Measurements from ENCODE around the gene CDH11.

The CDH11 gene

DNA sequence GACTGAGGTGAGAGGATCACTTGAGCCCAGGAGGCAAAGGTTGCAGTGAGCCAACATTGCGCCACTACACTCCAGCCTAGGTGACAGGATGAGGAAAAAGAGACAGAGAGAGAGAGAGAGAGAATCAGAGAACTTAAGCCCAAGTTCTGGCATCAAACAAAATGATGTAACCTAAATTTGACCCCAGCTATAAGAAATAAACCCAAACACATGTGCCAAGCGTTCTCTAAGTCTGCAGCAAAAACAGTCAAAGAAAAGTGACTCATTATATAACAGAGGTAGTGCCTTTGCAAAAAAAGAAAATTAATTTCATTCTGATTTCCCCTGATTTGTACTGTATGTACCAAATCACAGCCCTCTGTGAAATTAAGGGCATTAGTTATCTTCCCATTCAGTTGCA lies 89.5 kb downstream of the CDH11 start:
- Histone ChIP-seq H3K9me3 (ENCODE audit: control insufficient read depth, insufficient read depth, low read length) (no peaks in the 10 kb centered on the region), H3K4me1 (ENCODE audit: control insufficient read depth, low read length) (no peaks in the 10 kb centered on the region), H3F3A (ENCODE audit: control insufficient read depth, insufficient read depth) (no peaks in the 10 kb centered on the region), H4K20me1 (ENCODE audit: control insufficient read depth, insufficient read depth, low read depth, low read length) (no peaks in the 10 kb centered on the region), H3K27ac (ENCODE audit: low read depth, low read length) (no peak overlapping the region), H3K4me2 (ENCODE audit: low read length) (no peak overlapping the region), H3K27me3 (ENCODE audit: control insufficient read depth, low read length) (no peaks in the 10 kb centered on the region), H3K79me2 (ENCODE audit: control insufficient read depth, low read length) (no peaks in the 10 kb centered on the region), H3K9me2 (replicated peaks; ENCODE audit: control insufficient read depth, low read length) (no peaks in the 10 kb centered on the region), H3K4me3 (ENCODE audit: low read length) (no peak overlapping the region), H3K36me3 (ENCODE audit: control insufficient read depth, low read length) (no peaks in the 10 kb centered on the region)
- TF ChIP-seq EZH2phosphoT487 (IDR thresholded peaks at IDR 0.05; ENCODE audit: borderline replicate concordance, low read length) = no peak
- TF ChIP-seq, protein P1, sequence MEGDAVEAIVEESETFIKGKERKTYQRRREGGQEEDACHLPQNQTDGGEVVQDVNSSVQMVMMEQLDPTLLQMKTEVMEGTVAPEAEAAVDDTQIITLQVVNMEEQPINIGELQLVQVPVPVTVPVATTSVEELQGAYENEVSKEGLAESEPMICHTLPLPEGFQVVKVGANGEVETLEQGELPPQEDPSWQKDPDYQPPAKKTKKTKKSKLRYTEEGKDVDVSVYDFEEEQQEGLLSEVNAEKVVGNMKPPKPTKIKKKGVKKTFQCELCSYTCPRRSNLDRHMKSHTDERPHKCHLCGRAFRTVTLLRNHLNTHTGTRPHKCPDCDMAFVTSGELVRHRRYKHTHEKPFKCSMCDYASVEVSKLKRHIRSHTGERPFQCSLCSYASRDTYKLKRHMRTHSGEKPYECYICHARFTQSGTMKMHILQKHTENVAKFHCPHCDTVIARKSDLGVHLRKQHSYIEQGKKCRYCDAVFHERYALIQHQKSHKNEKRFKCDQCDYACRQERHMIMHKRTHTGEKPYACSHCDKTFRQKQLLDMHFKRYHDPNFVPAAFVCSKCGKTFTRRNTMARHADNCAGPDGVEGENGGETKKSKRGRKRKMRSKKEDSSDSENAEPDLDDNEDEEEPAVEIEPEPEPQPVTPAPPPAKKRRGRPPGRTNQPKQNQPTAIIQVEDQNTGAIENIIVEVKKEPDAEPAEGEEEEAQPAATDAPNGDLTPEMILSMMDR (IDR thresholded peaks at IDR 0.05; ENCODE audit: low read depth, low read length, poor library complexity, severe bottlenecking) = no peak

DNA sequence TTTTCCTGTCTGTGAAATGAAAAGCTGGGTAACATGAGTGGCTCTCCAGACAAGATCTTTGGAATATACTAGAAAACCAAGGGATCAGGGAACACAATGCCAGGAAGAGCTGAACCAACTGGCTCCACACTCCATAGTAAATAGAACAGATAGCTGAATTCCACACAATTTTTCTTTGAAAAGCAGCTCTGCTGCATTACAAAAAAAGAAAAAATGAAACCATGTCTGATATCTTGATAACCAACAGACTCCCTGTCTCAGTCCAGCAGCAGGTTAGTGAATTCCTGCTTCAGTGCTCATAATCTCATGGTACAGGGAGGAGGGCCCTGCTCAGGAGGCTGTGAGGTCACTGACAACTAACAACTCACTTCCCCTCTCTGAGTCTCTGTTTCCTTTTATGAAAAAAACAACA lies 97.1 kb downstream of the CDH11 start:
- Histone ChIP-seq H3K36me3 (ENCODE audit: control insufficient read depth, low read length) (no peaks in the 10 kb centered on the region), H3K27ac (ENCODE audit: low read depth, low read length) (no peak overlapping the region), H3K4me2 (ENCODE audit: low read length) (no peak overlapping the region), H4K20me1 (ENCODE audit: control insufficient read depth, insufficient read depth, low read depth, low read length) (no peaks in the 10 kb centered on the region), H3K9me2 (replicated peaks; ENCODE audit: control insufficient read depth, low read length) (no peaks in the 10 kb centered on the region), H3K79me2 (ENCODE audit: control insufficient read depth, low read length) (no peaks in the 10 kb centered on the region), H3K27me3 (ENCODE audit: control insufficient read depth, low read length) (no peaks in the 10 kb centered on the region), H3K9me3 (ENCODE audit: control insufficient read depth, insufficient read depth, low read length) (no peaks in the 10 kb centered on the region), H3K4me1 (ENCODE audit: control insufficient read depth, low read length) (no peaks in the 10 kb centered on the region), H3K4me3 (ENCODE audit: low read length) (no peak overlapping the region), H3F3A (ENCODE audit: control insufficient read depth, insufficient read depth) (no peaks in the 10 kb centered on the region)
- TF ChIP-seq EZH2phosphoT487 (IDR thresholded peaks at IDR 0.05; ENCODE audit: borderline replicate concordance, low read length) = no peak
- TF ChIP-seq, protein P1 (IDR thresholded peaks at IDR 0.05; ENCODE audit: low read depth, low read length, poor library complexity, severe bottlenecking) = no peak

DNA sequence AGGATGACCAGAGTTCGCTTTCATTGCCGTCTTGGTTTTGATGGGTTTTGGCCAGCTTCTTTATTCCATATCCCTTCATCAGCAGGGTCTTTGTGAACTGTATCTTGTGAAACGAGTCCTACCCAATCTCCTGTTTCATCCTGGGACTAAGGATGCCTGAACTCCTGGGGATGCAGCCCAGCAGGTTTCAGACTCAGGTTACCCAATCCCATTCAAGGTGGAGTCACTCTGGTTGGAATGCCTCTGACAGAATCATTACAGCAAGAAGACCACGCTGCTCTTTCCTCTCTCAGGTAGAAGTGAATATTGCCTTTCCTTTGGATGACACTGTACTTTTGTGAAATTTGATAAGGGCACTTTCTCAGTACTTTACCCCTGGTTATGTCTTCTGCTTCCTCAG lies 98.1 kb downstream of the CDH11 start:
- no peaks in the 10 kb centered on the region for H4K20me1 ChIP-seq (ENCODE audit: control insufficient read depth, insufficient read depth, low read depth, low read length)
- H3K4me1 ChIP-seq (ENCODE audit: control insufficient read depth, low read length) = no peaks in the 10 kb centered on the region
- no peaks in the 10 kb centered on the region for H3F3A ChIP-seq (ENCODE audit: control insufficient read depth, insufficient read depth)
- no peaks in the 10 kb centered on the region for H3K79me2 ChIP-seq (ENCODE audit: control insufficient read depth, low read length)
- H3K9me3 ChIP-seq (ENCODE audit: control insufficient read depth, insufficient read depth, low read length) = no peaks in the 10 kb centered on the region
- TF ChIP-seq, protein P1 (IDR thresholded peaks at IDR 0.05; ENCODE audit: low read depth, low read length, poor library complexity, severe bottlenecking) = no peak
- no peak for TF ChIP-seq EZH2phosphoT487 (IDR thresholded peaks at IDR 0.05; ENCODE audit: borderline replicate concordance, low read length)
- no peak overlapping the region for H3K27ac ChIP-seq (ENCODE audit: low read depth, low read length)
- no peaks in the 10 kb centered on the region for H3K27me3 ChIP-seq (ENCODE audit: control insufficient read depth, low read length)
- no peaks in the 10 kb centered on the region for H3K36me3 ChIP-seq (ENCODE audit: control insufficient read depth, low read length)
- H3K4me2 ChIP-seq (ENCODE audit: low read length) = no peak overlapping the region
- no peak overlapping the region for H3K4me3 ChIP-seq (ENCODE audit: low read length)
- H3K9me2 ChIP-seq (replicated peaks; ENCODE audit: control insufficient read depth, low read length) = no peaks in the 10 kb centered on the region

All from DOHH2 (cell line).